ENCODE measurements around the gene KLK8. TPM values are rescaled to one million over a fixed set of nuclear protein-coding genes. Genes with fewer than 3 reads are reported as not detected.

The KLK8 gene
- total and polyA plus RNA-seq, 2 of the 13 experiments (the other 11 are each of a cell fraction or from before 2014, with no cell fraction given), result not detected

DNA sequence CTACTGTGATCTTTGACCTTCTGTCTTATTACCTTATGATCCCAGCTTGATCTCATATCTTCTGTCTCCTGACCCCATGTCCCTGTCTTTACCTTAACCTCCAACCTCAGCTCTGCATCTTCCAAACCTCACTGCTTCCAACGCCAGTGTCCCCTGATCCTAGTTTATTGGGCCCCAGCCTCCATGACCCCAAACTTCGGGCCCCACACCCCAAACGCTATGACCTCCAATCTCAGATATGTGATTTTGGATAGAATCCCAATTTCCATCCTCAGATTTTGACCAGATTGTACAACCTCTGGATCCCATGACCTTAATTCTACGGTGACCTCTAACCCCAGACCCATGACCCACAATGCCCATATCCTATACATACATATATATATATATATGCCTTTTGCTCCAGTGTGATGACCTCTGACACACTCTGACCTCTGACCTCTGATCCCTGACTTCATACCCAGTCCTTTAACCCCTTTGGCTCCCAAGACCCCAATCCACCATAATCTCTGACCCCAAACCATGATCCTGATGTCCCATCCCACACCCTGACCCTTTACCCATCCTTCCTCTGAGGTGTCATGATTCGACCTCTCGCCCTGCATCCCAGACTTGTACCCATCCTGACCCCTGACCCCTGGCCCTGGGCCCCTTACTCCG, 29.9 kb upstream of the KLK8 start:
- H3K9me3 ChIP-seq (ENCODE audit: low read length), result no peaks in the 10 kb centered on the region
- no peak overlapping the region for H3K4me3 ChIP-seq (replicated peaks in 1 of 3; ENCODE audit: insufficient read depth in 1 of 3, low read depth in 2 of 3, low read length in 3 of 3)
- no peak for DNase-seq (ENCODE audit: low spot score)
- no peaks in the 10 kb centered on the region for H3K79me2 ChIP-seq (ENCODE audit: insufficient read depth, low read length)
- H3K9ac ChIP-seq (ENCODE audit: insufficient read depth, low read depth, low read length), result no peak overlapping the region
- ATAC-seq, result no peak
- no peaks in the 10 kb centered on the region for H3K4me1 ChIP-seq (ENCODE audit: insufficient read depth, low read length)
- H3K27ac ChIP-seq (ENCODE audit: extremely low read length, insufficient read depth, low read length), result no peak overlapping the region
- intact Hi-C loops (cut with micrococcal nuclease; ENCODE audit: unreplicated experiment) (no loop called here), in situ Hi-C loops (cut with HindIII; ENCODE audit: extremely low pct_ligation_motif_present, low pct_unique_long_range_greater_than_20kb) (no loop called here)
- POLR2A ChIA-PET, result no interaction called here
- 18% methylated on average over 7 of the region's 7 CpGs for WGBS (ENCODE audit: low lambda C conversion rate)
- no peak for TF ChIP-seq JUNB (CRISPR knock-in tag; IDR thresholded peaks at IDR 0.05; ENCODE audit: borderline replicate concordance)
- TF ChIP-seq NRL (CRISPR knock-in tag; IDR thresholded peaks at IDR 0.05; ENCODE audit: borderline replicate concordance), result no peak
- no peak for TF ChIP-seq NR2C2 (CRISPR knock-in tag; IDR thresholded peaks at IDR 0.05; ENCODE audit: borderline replicate concordance)
- TF ChIP-seq ZNF383 (CRISPR knock-in tag; IDR thresholded peaks at IDR 0.05; ENCODE audit: borderline replicate concordance), result no peak
- TF ChIP-seq, protein P1, sequence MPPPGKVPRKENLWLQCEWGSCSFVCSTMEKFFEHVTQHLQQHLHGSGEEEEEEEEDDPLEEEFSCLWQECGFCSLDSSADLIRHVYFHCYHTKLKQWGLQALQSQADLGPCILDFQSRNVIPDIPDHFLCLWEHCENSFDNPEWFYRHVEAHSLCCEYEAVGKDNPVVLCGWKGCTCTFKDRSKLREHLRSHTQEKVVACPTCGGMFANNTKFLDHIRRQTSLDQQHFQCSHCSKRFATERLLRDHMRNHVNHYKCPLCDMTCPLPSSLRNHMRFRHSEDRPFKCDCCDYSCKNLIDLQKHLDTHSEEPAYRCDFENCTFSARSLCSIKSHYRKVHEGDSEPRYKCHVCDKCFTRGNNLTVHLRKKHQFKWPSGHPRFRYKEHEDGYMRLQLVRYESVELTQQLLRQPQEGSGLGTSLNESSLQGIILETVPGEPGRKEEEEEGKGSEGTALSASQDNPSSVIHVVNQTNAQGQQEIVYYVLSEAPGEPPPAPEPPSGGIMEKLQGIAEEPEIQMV (CRISPR knock-in tag; IDR thresholded peaks at IDR 0.05; ENCODE audit: low read depth), result no peak
- TF ChIP-seq ISX (CRISPR knock-in tag; conservative IDR thresholded peaks at IDR 0.05), result no peak
- TF ChIP-seq ZNF660 (CRISPR knock-in tag; IDR thresholded peaks at IDR 0.05; ENCODE audit: borderline replicate concordance, low read depth), result no peak
- TF ChIP-seq, protein P2, sequence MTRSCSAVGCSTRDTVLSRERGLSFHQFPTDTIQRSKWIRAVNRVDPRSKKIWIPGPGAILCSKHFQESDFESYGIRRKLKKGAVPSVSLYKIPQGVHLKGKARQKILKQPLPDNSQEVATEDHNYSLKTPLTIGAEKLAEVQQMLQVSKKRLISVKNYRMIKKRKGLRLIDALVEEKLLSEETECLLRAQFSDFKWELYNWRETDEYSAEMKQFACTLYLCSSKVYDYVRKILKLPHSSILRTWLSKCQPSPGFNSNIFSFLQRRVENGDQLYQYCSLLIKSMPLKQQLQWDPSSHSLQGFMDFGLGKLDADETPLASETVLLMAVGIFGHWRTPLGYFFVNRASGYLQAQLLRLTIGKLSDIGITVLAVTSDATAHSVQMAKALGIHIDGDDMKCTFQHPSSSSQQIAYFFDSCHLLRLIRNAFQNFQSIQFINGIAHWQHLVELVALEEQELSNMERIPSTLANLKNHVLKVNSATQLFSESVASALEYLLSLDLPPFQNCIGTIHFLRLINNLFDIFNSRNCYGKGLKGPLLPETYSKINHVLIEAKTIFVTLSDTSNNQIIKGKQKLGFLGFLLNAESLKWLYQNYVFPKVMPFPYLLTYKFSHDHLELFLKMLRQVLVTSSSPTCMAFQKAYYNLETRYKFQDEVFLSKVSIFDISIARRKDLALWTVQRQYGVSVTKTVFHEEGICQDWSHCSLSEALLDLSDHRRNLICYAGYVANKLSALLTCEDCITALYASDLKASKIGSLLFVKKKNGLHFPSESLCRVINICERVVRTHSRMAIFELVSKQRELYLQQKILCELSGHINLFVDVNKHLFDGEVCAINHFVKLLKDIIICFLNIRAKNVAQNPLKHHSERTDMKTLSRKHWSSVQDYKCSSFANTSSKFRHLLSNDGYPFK (CRISPR knock-in tag; IDR thresholded peaks at IDR 0.05; ENCODE audit: borderline replicate concordance), result no peak
- TF ChIP-seq, protein P3, sequence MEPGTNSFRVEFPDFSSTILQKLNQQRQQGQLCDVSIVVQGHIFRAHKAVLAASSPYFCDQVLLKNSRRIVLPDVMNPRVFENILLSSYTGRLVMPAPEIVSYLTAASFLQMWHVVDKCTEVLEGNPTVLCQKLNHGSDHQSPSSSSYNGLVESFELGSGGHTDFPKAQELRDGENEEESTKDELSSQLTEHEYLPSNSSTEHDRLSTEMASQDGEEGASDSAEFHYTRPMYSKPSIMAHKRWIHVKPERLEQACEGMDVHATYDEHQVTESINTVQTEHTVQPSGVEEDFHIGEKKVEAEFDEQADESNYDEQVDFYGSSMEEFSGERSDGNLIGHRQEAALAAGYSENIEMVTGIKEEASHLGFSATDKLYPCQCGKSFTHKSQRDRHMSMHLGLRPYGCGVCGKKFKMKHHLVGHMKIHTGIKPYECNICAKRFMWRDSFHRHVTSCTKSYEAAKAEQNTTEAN (CRISPR knock-in tag; conservative IDR thresholded peaks at IDR 0.05), result no peak
- TF ChIP-seq, protein P4, sequence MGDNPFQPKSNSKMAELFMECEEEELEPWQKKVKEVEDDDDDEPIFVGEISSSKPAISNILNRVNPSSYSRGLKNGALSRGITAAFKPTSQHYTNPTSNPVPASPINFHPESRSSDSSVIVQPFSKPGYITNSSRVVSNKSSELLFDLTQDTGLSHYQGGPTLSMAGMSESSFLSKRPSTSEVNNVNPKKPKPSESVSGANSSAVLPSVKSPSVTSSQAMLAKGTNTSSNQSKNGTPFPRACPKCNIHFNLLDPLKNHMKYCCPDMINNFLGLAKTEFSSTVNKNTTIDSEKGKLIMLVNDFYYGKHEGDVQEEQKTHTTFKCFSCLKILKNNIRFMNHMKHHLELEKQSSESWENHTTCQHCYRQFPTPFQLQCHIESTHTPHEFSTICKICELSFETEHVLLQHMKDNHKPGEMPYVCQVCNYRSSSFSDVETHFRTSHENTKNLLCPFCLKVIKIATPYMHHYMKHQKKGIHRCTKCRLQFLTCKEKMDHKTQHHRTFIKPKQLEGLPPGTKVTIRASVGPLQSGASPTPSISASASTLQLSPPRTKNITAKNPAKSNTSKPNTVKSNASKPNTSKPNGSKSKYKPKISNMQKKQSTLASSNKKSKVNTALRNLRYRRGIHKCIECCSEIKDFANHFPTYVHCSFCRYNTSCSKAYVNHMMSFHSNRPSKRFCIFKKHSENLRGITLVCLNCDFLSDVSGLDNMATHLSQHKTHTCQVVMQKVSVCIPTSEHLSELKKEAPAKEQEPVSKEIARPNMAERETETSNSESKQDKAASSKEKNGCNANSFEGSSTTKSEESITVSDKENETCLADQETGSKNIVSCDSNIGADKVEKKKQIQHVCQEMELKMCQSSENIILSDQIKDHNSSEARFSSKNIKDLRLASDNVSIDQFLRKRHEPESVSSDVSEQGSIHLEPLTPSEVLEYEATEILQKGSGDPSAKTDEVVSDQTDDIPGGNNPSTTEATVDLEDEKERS (CRISPR knock-in tag; IDR thresholded peaks at IDR 0.05), result no peak
- TF ChIP-seq, protein P5, sequence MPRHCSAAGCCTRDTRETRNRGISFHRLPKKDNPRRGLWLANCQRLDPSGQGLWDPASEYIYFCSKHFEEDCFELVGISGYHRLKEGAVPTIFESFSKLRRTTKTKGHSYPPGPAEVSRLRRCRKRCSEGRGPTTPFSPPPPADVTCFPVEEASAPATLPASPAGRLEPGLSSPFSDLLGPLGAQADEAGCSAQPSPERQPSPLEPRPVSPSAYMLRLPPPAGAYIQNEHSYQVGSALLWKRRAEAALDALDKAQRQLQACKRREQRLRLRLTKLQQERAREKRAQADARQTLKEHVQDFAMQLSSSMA (CRISPR knock-in tag; IDR thresholded peaks at IDR 0.05), result no peak
- H3K36me3 ChIP-seq (replicated peaks in 1 of 2; ENCODE audit: control insufficient read depth in 1 of 2, insufficient read depth in 2 of 2, low read length in 2 of 2), result no peaks in the 10 kb centered on the region
- peaks cover 4 to 32% of the 10 kb centered on the region in 2 experiments; a peak in 4 of 5 replicates for H3K27me3 ChIP-seq (ENCODE audit: control insufficient read depth in 1 of 2, insufficient read depth in 2 of 2, low read length in 2 of 2)
- CTCF ChIA-PET (ENCODE audit: low intra/inter-chr PET ratio, low total read pairs), result no interaction called here
- FAIRE-seq, result no peak
- BruUV-seq (replicated peaks), result no TSS peak
- H3K4me2 ChIP-seq (ENCODE audit: low read depth, low read length), result no peak overlapping the region
- H4K20me1 ChIP-seq (ENCODE audit: insufficient read depth, low read length), result no peaks in the 10 kb centered on the region
- H2AFZ ChIP-seq (ENCODE audit: low read length), result no peak overlapping the region

Measured in HepG2 (cell line).